ENCODE data around the gene EXOC5.
"Not testable (repeated sequence)": the region's sequence is repeated elsewhere in the genome, so short reads cannot be mapped to it uniquely, and the experiment has no call there.

DNA sequence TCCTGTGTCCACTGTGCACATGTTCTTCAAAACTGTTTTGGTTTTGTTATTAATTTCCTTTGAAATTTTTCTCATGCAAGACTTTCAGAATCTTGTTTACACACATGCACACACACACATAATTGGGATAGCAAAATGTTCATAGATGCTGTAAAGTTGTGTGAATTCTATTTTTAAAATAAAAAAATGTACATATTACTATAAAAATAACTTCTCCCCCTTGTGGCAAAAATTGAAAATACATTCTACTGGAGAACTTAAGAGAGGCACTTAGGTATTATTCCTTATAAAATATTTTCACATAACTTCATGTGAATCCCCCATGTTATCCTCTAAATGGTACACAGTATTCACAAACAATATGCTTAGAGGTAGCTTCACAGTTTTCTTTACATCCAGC lies 66.0 kb downstream of the EXOC5 start:
- TF ChIP-seq EP300, POLR2AphosphoS5 (IDR thresholded peaks at IDR 0.05): not testable (repeated sequence)
- TF ChIP-seq, protein P1, sequence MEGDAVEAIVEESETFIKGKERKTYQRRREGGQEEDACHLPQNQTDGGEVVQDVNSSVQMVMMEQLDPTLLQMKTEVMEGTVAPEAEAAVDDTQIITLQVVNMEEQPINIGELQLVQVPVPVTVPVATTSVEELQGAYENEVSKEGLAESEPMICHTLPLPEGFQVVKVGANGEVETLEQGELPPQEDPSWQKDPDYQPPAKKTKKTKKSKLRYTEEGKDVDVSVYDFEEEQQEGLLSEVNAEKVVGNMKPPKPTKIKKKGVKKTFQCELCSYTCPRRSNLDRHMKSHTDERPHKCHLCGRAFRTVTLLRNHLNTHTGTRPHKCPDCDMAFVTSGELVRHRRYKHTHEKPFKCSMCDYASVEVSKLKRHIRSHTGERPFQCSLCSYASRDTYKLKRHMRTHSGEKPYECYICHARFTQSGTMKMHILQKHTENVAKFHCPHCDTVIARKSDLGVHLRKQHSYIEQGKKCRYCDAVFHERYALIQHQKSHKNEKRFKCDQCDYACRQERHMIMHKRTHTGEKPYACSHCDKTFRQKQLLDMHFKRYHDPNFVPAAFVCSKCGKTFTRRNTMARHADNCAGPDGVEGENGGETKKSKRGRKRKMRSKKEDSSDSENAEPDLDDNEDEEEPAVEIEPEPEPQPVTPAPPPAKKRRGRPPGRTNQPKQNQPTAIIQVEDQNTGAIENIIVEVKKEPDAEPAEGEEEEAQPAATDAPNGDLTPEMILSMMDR (IDR thresholded peaks at IDR 0.05) = peak in 2 of 6 experiments; percentile 7 to 29

Data from upper lobe of left lung (tissue), 4 donors.